ENCODE data around the gene FAU. TPM values are rescaled to one million over a fixed set of nuclear protein-coding genes. Genes with fewer than 3 reads are reported as not detected.

Gene FAU
- 1,422 TPM for polyA plus RNA-seq

GRCh38 chr11:65121865-65122696 is at the start of gene FAU, which contains the start of gene MRPL49:
TSS of gene FAU (minus strand) at chr11:65122134. CDS start at chr11:65121813, 321 bp downstream.
TSS of gene MRPL49 (plus strand) at chr11:65122321. CDS start at chr11:65122347, 26 bp downstream.
- Mint-ChIP-seq H3K27me3 (no peaks in the 10 kb centered on the region), H3K4me3 (peak within 1 kb of the TSS; percentile 95 to 100 (median 99)), H3K4me1 (peaks cover 15 to 39% (median 17%) of the 10 kb centered on the region in 3 donors), H3K36me3 (peaks cover 7% of the 10 kb centered on the region), H3K27ac (peak within 1 kb of the TSS; percentile 98 to 99 (median 99)), H3K9me3 (no peaks in the 10 kb centered on the region)

DNA sequence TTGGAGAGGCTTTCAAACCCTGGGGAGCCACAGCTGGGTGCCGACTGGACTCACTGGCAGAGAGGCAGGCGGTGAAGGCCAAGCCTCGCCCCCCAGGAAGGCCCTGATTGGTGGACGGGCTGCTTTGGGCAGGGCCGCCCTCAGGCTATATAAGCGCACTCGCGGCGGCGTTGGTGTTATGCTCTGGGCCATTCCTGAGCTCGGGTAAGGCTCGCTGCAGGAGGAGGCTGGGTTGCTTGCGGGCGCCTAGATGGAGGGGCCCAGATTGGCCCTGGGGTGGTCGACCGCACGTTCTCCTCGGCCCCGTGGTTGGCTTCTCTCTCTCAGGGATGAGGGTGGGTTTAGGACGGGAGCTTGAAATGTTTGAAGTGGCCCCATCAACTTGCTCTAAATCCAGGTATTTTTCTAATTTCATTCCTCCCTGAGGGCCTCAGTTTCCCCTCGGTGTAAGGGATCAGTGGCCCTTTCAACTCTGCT is 48.2 kb upstream of the FAU start, which contains the start of gene SPDYC:
SPDYC (plus strand) TSS at position 176 of the 477 bp plus-strand sequence. CDS start 1,125 bp downstream, outside the sequence.
- Mint-ChIP-seq H3K27ac (peak within 1 kb of the TSS in 1 of 3 donors; percentile 50), H3K36me3 (peaks cover 3% of the 10 kb centered on the region), H3K9me3 (no peaks in the 10 kb centered on the region), H3K27me3 (no peaks in the 10 kb centered on the region), H3K4me3 (peak within 1 kb of the TSS in 2 of 4 donors; percentile 41 to 74), H3K4me1 (peaks cover 7 to 11% (median 8%) of the 10 kb centered on the region in 3 donors)

GRCh38 chr11:65169164-65169641 is 47.3 kb upstream of the FAU start:
- Mint-ChIP-seq H3K27me3 (no peaks in the 10 kb centered on the region), H3K9me3 (no peaks in the 10 kb centered on the region), H3K4me3 (peak overlapping the region in 2 of 4 donors; percentile 41 to 74), H3K4me1 (peaks cover 7 to 9% (median 8%) of the 10 kb centered on the region in 3 donors), H3K36me3 (peaks cover 3% of the 10 kb centered on the region), H3K27ac (peak overlapping the region in 1 of 3 donors; percentile 46)

DNA sequence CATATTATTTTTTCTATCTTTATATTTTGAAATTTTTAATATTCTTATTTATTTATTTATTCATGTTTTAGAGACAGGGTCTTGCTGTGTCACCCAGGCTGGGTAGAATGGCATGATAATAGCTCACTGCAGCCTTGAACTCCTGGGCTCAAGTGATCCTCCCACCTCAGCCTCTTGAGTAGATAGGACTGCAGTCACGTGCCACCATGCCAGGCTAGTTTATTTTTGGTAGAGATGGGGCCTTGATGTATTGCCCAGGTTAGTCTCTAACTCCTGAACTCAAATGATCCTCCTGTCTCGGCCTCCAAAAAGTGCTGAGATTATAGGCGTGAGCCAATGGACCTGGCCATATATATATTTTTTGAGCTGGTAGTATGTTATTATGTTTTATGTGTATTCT is 45.7 kb upstream of the FAU start:
- peaks cover 3% of the 10 kb centered on the region for H3K36me3 Mint-ChIP-seq
- peaks cover 6 to 9% (median 7%) of the 10 kb centered on the region in 3 donors for H3K4me1 Mint-ChIP-seq
- H3K27ac Mint-ChIP-seq: no peak overlapping the region
- no peaks in the 10 kb centered on the region for H3K27me3 Mint-ChIP-seq
- H3K4me3 Mint-ChIP-seq: no peak overlapping the region
- H3K9me3 Mint-ChIP-seq: no peaks in the 10 kb centered on the region

- H3K27me3 Mint-ChIP-seq: no peaks in the 10 kb centered on the region
- no peaks in the 10 kb centered on the region for H3K9me3 Mint-ChIP-seq
- no peak overlapping the region for H3K4me3 Mint-ChIP-seq
- no peak overlapping the region for H3K27ac Mint-ChIP-seq
- H3K36me3 Mint-ChIP-seq: peaks cover 3% of the 10 kb centered on the region
- H3K4me1 Mint-ChIP-seq: peaks cover 6 to 9% (median 7%) of the 10 kb centered on the region in 3 donors
Observed at GRCh38 chr11:65166893-65167292, 45.0 kb upstream of the FAU start.

GRCh38 chr11:65165410-65166317 is 43.7 kb upstream of the FAU start:
- H3K4me1 Mint-ChIP-seq: peaks cover 6 to 9% (median 8%) of the 10 kb centered on the region in 3 donors
- peak overlapping the region in 1 of 3 donors; percentile 22 for H3K27ac Mint-ChIP-seq
- H3K36me3 Mint-ChIP-seq: peaks cover 3% of the 10 kb centered on the region

DNA sequence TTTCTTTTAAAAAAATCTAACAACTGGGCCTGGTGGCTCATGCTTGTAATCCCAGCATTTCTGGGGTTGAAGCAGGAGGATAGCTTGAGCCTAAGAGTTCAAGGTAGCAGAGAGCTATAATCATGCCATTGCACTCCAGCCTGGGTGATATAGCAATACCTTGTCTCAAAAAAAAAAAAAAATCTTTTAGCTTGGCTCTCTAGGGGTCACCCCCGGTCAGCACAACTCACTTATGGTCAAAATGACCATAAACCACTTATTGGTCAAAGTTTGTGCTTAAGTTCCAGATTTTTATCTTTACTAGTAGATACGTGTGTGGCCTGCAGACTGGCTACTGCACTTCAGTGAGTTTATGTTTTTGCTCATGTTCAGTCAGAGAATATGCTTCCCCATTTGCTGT is 41.8 kb upstream of the FAU start:
- H3K9me3 Mint-ChIP-seq: no peaks in the 10 kb centered on the region
- no peaks in the 10 kb centered on the region for H3K36me3 Mint-ChIP-seq
- H3K27ac Mint-ChIP-seq: no peak overlapping the region
- H3K27me3 Mint-ChIP-seq: no peaks in the 10 kb centered on the region
- H3K4me1 Mint-ChIP-seq: peaks cover 9 to 13% (median 12%) of the 10 kb centered on the region in 3 donors
- H3K4me3 Mint-ChIP-seq: no peak overlapping the region

More at GRCh38 chr11:65165410-65166317, 43.7 kb upstream of the FAU start:
- Mint-ChIP-seq H3K9me3 (no peaks in the 10 kb centered on the region), H3K4me3 (no peak overlapping the region), H3K27me3 (no peaks in the 10 kb centered on the region)

- Mint-ChIP-seq H3K4me3 (no peak overlapping the region), H3K27me3 (no peaks in the 10 kb centered on the region), H3K27ac (no peak overlapping the region), H3K4me1 (peaks cover 9 to 13% (median 12%) of the 10 kb centered on the region in 3 donors), H3K9me3 (no peaks in the 10 kb centered on the region), H3K36me3 (no peaks in the 10 kb centered on the region)
Observed at GRCh38 chr11:65160643-65161042, 38.7 kb upstream of the FAU start.

- H3K4me3 Mint-ChIP-seq: peak overlapping the region in 1 of 4 donors; percentile 77
- H3K27me3 Mint-ChIP-seq: no peaks in the 10 kb centered on the region
- peak overlapping the region in 1 of 3 donors; percentile 20 for H3K27ac Mint-ChIP-seq
- peaks cover 9 to 13% (median 12%) of the 10 kb centered on the region in 3 donors for H3K4me1 Mint-ChIP-seq
- no peaks in the 10 kb centered on the region for H3K36me3 Mint-ChIP-seq
- no peaks in the 10 kb centered on the region for H3K9me3 Mint-ChIP-seq
Observed at GRCh38 chr11:65159012-65159411, 37.1 kb upstream of the FAU start.

- Mint-ChIP-seq H3K27me3 (no peaks in the 10 kb centered on the region), H3K4me1 (peaks cover 12 to 17% (median 13%) of the 10 kb centered on the region in 3 donors), H3K4me3 (no peak overlapping the region), H3K36me3 (no peaks in the 10 kb centered on the region), H3K27ac (no peak overlapping the region), H3K9me3 (no peaks in the 10 kb centered on the region)
Observed at GRCh38 chr11:65157336-65157735, 35.4 kb upstream of the FAU start.

DNA sequence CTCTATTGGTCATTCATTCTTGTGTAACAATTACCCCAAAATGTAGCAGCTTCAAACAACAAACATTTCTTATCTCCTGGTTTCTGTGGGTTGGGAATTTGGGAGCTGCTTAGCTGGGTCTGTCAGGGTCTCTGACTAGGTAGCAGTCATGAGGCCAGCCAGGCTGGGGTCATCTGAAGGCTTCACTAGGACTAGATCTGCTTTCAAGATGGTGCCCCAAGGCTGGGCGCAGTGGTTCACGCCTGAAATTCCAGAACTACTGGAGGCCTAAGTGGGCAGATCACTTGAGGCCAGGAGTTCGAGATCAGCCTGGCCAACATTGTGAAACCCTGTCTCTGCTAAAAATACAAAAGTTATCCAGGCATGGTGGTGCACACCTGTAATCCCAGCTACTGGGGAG is 35.0 kb upstream of the FAU start:
- peak overlapping the region in 1 of 3 donors; percentile 18 for H3K27ac Mint-ChIP-seq
- H3K9me3 Mint-ChIP-seq: no peaks in the 10 kb centered on the region
- peaks cover 17 to 20% (median 17%) of the 10 kb centered on the region in 3 donors for H3K4me1 Mint-ChIP-seq
- H3K27me3 Mint-ChIP-seq: no peaks in the 10 kb centered on the region
- H3K4me3 Mint-ChIP-seq: no peak overlapping the region
- no peaks in the 10 kb centered on the region for H3K36me3 Mint-ChIP-seq

DNA sequence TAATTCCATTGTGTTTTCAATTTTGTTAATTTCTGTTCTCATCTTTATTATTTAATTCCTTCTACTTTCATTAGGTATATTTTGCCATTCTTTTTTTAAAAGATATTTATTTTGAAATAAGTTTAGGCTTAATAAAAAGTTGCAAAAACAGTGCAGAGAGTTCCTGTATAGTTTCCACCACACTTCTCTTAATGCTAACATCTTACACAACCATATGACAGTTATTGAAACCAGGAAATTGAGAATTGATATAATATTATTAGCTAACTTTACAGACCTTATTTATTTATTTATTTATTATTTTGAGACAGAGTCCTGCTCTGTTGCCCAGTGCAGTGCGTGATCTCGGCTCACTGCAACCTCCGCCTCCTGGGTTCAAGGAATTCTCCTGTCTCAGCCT is 34.3 kb upstream of the FAU start:
- Mint-ChIP-seq H3K27ac (no peak overlapping the region), H3K36me3 (no peaks in the 10 kb centered on the region), H3K9me3 (no peaks in the 10 kb centered on the region), H3K4me1 (peaks cover 18 to 26% (median 22%) of the 10 kb centered on the region in 3 donors), H3K4me3 (no peak overlapping the region), H3K27me3 (no peaks in the 10 kb centered on the region)

GRCh38 chr11:65152122-65152521 is 30.2 kb upstream of the FAU start:
- no peaks in the 10 kb centered on the region for H3K9me3 Mint-ChIP-seq
- H3K4me3 Mint-ChIP-seq: peak overlapping the region in 2 of 4 donors; percentile 52 to 72
- no peaks in the 10 kb centered on the region for H3K36me3 Mint-ChIP-seq
- peaks cover 10 to 13% (median 12%) of the 10 kb centered on the region in 3 donors for H3K4me1 Mint-ChIP-seq
- H3K27ac Mint-ChIP-seq: peak overlapping the region in 1 of 3 donors; percentile 18
- H3K27me3 Mint-ChIP-seq: peaks cover 1% of the 10 kb centered on the region

DNA sequence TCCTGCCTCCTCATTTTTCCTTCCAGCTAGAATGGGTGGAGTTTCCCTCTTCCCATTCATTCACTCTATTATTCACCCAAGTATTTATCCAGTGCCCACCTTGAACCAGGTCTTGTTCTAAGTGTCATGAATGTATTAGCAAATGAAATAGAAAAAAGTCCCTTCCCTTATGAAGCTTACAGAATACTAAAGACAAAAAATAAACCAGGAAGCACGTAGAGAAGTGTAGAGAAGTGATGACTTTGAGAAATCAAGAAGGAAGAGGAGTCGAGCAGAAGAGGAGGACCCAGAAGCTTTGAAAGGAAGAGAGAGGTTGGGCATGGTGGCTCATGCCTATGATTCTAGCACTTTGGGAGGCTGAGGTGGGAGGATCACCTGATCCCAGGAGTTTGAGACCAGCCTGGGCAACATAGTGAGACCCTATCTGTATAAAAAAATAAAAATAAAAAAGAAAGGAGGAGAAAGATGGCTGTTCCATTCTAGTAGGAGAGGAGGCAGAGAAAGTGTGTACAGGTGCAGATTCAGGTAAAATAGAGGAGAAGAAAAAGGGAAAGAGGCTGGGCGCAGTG is 29.5 kb upstream of the FAU start:
- H3K4me3 Mint-ChIP-seq: no peak overlapping the region
- H3K27me3 Mint-ChIP-seq: peaks cover 1% of the 10 kb centered on the region
- H3K9me3 Mint-ChIP-seq: no peaks in the 10 kb centered on the region
- H3K27ac Mint-ChIP-seq: no peak overlapping the region
- no peaks in the 10 kb centered on the region for H3K36me3 Mint-ChIP-seq
- peaks cover 12 to 15% (median 14%) of the 10 kb centered on the region in 3 donors for H3K4me1 Mint-ChIP-seq
